NCI-H524 treated with DMSO at 0.1 percent for 48 hours (cell line): ENCODE data around the gene SP140L.
"Not testable (repeated sequence)": the region's sequence is repeated elsewhere in the genome, so short reads cannot be mapped to it uniquely, and the experiment has no call there.

Source experiments
- DNase-seq: peaks from one replicate; lab custom pipeline; 2025; lab: John Stamatoyannopoulos, UW

SP140L gene

GRCh38 chr2:230362030-230362691 lies 35.2 kb downstream of the SP140L start:
- no peak for DNase-seq

GRCh38 chr2:230382108-230382507 lies 55.1 kb downstream of the SP140L start:
- no peak for DNase-seq

- DNase-seq, result no peak
Observed at GRCh38 chr2:230383453-230383852, 56.5 kb downstream of the SP140L start.

GRCh38 chr2:230384986-230385385 lies 58.0 kb downstream of the SP140L start:
- DNase-seq, result no peak

GRCh38 chr2:230394301-230394700 lies 67.3 kb downstream of the SP140L start:
- no peak for DNase-seq

GRCh38 chr2:230398698-230399097 lies 71.7 kb downstream of the SP140L start:
- DNase-seq, result not testable (repeated sequence)

GRCh38 chr2:230400041-230400440 lies 73.0 kb downstream of the SP140L start:
- DNase-seq, result no peak

GRCh38 chr2:230400454-230400853 lies 73.5 kb downstream of the SP140L start:
- DNase-seq, result no peak

- DNase-seq, result not testable (repeated sequence)
Observed at GRCh38 chr2:230401026-230401425, 74.0 kb downstream of the SP140L start.

GRCh38 chr2:230403746-230404145 lies 76.8 kb downstream of the SP140L start:
- no peak for DNase-seq

- DNase-seq, result no peak
Observed at GRCh38 chr2:230405824-230406223, 78.8 kb downstream of the SP140L start.

GRCh38 chr2:230408244-230408842 lies 81.3 kb downstream of the SP140L start:
- no peak for DNase-seq

GRCh38 chr2:230409316-230409715 lies 82.3 kb downstream of the SP140L start:
- not testable (repeated sequence) for DNase-seq

- DNase-seq, result no peak
Observed at GRCh38 chr2:230410263-230410662, 83.3 kb downstream of the SP140L start.

GRCh38 chr2:230410861-230411569 lies 84.0 kb downstream of the SP140L start:
- DNase-seq, result no peak

GRCh38 chr2:230411570-230412370 lies 84.8 kb downstream of the SP140L start:
- peak; percentile 1 for DNase-seq

GRCh38 chr2:230412371-230412711 lies 85.3 kb downstream of the SP140L start:
- DNase-seq, result no peak

- DNase-seq, result no peak
Observed at GRCh38 chr2:230412846-230413245, 85.9 kb downstream of the SP140L start.

GRCh38 chr2:230413479-230413878 lies 86.5 kb downstream of the SP140L start:
- no peak for DNase-seq

- DNase-seq, result no peak
Observed at GRCh38 chr2:230414302-230414701, 87.3 kb downstream of the SP140L start.

GRCh38 chr2:230416061-230416721 lies 89.2 kb downstream of the SP140L start, which contains the start of gene SP100:
TSS of gene SP100 (plus strand) at chr2:230416201. CDS start at chr2:230416297, 96 bp downstream.
- no peak for DNase-seq

GRCh38 chr2:230417436-230417835 lies 90.4 kb downstream of the SP140L start:
- DNase-seq, result no peak
